Body of pancreas (tissue), 4 donors: ENCODE measurements around the gene CTSE. TPM values are rescaled to one million over a fixed set of nuclear protein-coding genes. Genes with fewer than 3 reads are reported as not detected.

Source experiments
- ATAC-seq: fragments of 150-250 bp; one replicate; pipeline ENCODE4 v1.9.1; 2016
- DNase-seq, 4 donors: peaks; one replicate each; pipeline ENCODE4 v3.0.0-alpha.2; 2019
- H3K27ac ChIP-seq, 4 donors: fragments of 200-600 bp; sonication (generic); 1 replicate in 3 of 4; 2 replicates in 1 of 4; pipeline versions ENCODE4 v1.5.1 to v1.6.1; 2016 to 2019; ENCODE audit warnings: mild to moderate bottlenecking in 1 of 4, mixed read lengths in 1 of 4, moderate library complexity in 1 of 4
- H3K27me3 ChIP-seq, 2 donors: fragments of 200-600 bp; sonication (generic); one replicate each; pipeline ENCODE4 v1.6.0; 2016; ENCODE audit warnings: mild to moderate bottlenecking in 1 of 2
- H3K36me3 ChIP-seq, 2 donors: fragments of 200-600 bp; sonication (generic); replicated peaks in 1 of 2; 2 replicates each; pipeline ENCODE4 v1.5.1; 2016; ENCODE audit warnings: low read depth in 2 of 2; ENCODE audit not compliant: insufficient read depth in 1 of 2
- H3K4me1 ChIP-seq: fragments of 200-600 bp; sonication (generic); one replicate; pipeline ENCODE4 v1.6.0; 2016
- H3K4me3 ChIP-seq, 2 donors: fragments of 200-600 bp; sonication (generic); 1 replicate in 1 of 2; 2 replicates in 1 of 2; pipeline ENCODE4 v1.5.1; 2016 to 2019
- H3K9me3 ChIP-seq, 3 donors: fragments of 200-600 bp; sonication (generic); 1 replicate in 2 of 3; 2 replicates in 1 of 3; pipeline ENCODE4 v1.5.1; 2016
- POLR2A ChIP-seq, 3 donors: fragments of 450-650 bp; IDR thresholded peaks; one replicate each; pipeline ENCODE4 v1.6.1; 2016; ENCODE audit warnings: antibody characterized with exemption in 3 of 3, mild to moderate bottlenecking in 2 of 3
- WGBS, 2 donors: methylation state at CpG; one replicate each; pipeline ENCODE4 v1.1.5; 2017; 5-methylcytosine and 5-hydroxymethylcytosine counted together
- intact Hi-C: fragments of 100-400 bp; cut with DNase I; formaldehyde crosslinking; loops from one replicate; pipeline ENCODE4 v1.15.1; 2023
- total RNA-seq, 2 donors: library from RNA; depleted of rRNA; stranded (reverse); fragments of >200 nt; gene quantifications; one replicate each; pipeline ENCODE4 v1.1.0, GENCODE V29; 2016
- TF ChIP-seq, protein P1 (sequence below), 7 experiments: fragments of 450-650 bp in 4 of 7; fragments of 200-600 bp in 3 of 7; sonication (generic) in 3 of 7; IDR thresholded peaks; one replicate each; pipeline ENCODE4 v1.5.1; 2016 to 2019; ENCODE audit warnings: antibody characterized with exemption in 7 of 7

The CTSE gene
- total RNA-seq, 2 donors from 2014 or later, result 4.9 to 28.3 TPM

GRCh38 chr1:205983925-205984725, 39.6 kb downstream of the CTSE start:
- 28 to 42% methylated on average over 13 to 14 of the region's 14 CpGs for WGBS, 2 donors
- DNase-seq, result peak; percentile 70 to 86 (median 78)
- intact Hi-C loops, result no loop called here
- Histone ChIP-seq H3K36me3 (no peaks in the 10 kb centered on the region), H3K9me3 (no peaks in the 10 kb centered on the region), H3K4me3 (no peak overlapping the region), H3K4me1 (peaks cover 33% of the 10 kb centered on the region), H3K27ac (peak overlapping the region; percentile 4 to 74 (median 62)), H3K27me3 (no peaks in the 10 kb centered on the region)
- ATAC-seq, result peak; percentile 91
- TF ChIP-seq, protein P1, sequence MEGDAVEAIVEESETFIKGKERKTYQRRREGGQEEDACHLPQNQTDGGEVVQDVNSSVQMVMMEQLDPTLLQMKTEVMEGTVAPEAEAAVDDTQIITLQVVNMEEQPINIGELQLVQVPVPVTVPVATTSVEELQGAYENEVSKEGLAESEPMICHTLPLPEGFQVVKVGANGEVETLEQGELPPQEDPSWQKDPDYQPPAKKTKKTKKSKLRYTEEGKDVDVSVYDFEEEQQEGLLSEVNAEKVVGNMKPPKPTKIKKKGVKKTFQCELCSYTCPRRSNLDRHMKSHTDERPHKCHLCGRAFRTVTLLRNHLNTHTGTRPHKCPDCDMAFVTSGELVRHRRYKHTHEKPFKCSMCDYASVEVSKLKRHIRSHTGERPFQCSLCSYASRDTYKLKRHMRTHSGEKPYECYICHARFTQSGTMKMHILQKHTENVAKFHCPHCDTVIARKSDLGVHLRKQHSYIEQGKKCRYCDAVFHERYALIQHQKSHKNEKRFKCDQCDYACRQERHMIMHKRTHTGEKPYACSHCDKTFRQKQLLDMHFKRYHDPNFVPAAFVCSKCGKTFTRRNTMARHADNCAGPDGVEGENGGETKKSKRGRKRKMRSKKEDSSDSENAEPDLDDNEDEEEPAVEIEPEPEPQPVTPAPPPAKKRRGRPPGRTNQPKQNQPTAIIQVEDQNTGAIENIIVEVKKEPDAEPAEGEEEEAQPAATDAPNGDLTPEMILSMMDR (IDR thresholded peaks at IDR 0.05), result peak; percentile 18 to 68 (median 50)
- peak in 1 of 3 donors; percentile 43 for TF ChIP-seq POLR2A (IDR thresholded peaks at IDR 0.05)

DNA sequence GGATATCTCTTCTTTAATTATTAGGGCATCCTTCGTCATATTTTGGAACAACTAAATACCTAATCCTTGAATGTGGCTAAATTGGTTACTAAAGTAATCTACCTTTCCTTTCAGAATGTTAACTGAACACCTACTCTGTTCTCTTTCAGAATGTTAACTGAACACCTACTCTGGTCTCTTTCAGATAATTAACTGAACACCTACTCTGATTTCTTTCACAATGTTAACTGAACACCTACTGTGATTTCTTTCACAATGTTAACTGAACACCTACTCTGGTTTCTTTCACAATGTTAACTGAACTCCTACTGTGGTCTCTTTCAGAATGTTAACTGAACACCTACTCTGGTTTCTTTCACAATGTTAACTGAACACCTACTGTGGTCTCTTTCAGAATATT, 42.4 kb downstream of the CTSE start:
- Histone ChIP-seq H3K9me3 (no peaks in the 10 kb centered on the region), H3K36me3 (no peaks in the 10 kb centered on the region), H3K4me3 (no peak overlapping the region), H3K27me3 (no peaks in the 10 kb centered on the region), H3K4me1 (peaks cover 34% of the 10 kb centered on the region), H3K27ac (no peak overlapping the region)
- WGBS, 2 donors, result 92 to 100% methylated on average over 1 of the region's 1 CpG
- ATAC-seq (no peak), DNase-seq (no peak)
- intact Hi-C loops, result no loop called here
- TF ChIP-seq POLR2A (IDR thresholded peaks at IDR 0.05), result no peak
- TF ChIP-seq, protein P1 (IDR thresholded peaks at IDR 0.05), result no peak

DNA sequence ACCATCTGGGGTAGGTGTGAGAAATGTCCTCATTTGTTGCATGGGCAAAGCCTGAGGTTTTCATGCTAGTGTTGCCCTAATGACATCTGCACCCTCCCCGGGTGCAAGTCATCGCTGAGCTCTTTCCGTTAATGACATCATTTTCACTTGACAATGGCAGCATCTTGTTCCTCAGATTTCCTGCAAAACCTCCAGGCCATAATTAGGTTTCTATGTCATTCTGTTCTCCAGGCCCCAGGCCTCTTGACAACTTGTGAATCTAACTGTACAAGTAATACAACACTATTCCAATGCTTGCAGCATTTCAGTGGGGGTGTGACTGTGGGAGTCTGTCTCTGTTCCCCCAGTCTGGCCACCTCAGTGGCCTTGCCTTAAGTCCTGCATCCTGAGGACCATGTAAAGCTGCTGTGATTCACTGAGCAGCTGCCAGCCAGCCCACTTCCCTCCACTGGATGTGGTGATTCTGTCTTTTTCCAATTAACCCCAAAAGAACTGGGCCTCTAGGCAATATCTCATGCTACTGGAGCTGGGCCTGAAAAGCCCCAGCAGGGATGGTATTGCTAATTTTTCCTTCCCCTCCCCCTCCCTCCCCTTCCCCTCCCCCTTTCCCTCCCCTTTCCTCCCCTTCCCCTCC, 43.3 kb downstream of the CTSE start:
- Histone ChIP-seq H3K4me1 (peaks cover 36% of the 10 kb centered on the region), H3K4me3 (no peak overlapping the region), H3K27me3 (no peaks in the 10 kb centered on the region), H3K27ac (no peak overlapping the region), H3K36me3 (no peaks in the 10 kb centered on the region), H3K9me3 (no peaks in the 10 kb centered on the region)
- intact Hi-C loops, result no loop called here
- 78 to 81% methylated on average over 3 of the region's 3 CpGs for WGBS, 2 donors
- no peak for ATAC-seq
- no peak for DNase-seq
- TF ChIP-seq POLR2A (IDR thresholded peaks at IDR 0.05), result no peak
- TF ChIP-seq, protein P1 (IDR thresholded peaks at IDR 0.05), result no peak

- ATAC-seq, result no peak
These were observed 44.4 kb downstream of the CTSE start for GRCh38 chr1:205979301-205979700.

More at GRCh38 chr1:205979301-205979700, 44.4 kb downstream of the CTSE start:
- Histone ChIP-seq H3K27ac (no peak overlapping the region), H3K4me1 (peaks cover 26% of the 10 kb centered on the region), H3K27me3 (no peaks in the 10 kb centered on the region), H3K4me3 (no peak overlapping the region), H3K9me3 (no peaks in the 10 kb centered on the region), H3K36me3 (no peaks in the 10 kb centered on the region)
- WGBS, 2 donors, result 79 to 85% methylated on average over 6 of the region's 6 CpGs
- TF ChIP-seq, protein P1 (IDR thresholded peaks at IDR 0.05), result no peak
- no peak for TF ChIP-seq POLR2A (IDR thresholded peaks at IDR 0.05)
- intact Hi-C loops, result loop anchor here (5.0 to 10.0 kb wide), 3 partner anchors 57 to 314 kb away; no protein-coding TSS in a partner anchor
- no peak for DNase-seq
